GM12878 (cell line): ENCODE results near the gene SHPK. TPM values are rescaled to one million over a fixed set of nuclear protein-coding genes. Genes with fewer than 3 reads are reported as not detected.

Experiments used
- ATAC-seq: fragments of 200-7000 bp; cut with Tn5 transposase; 3 replicates; pipeline ENCODE4 v1.9.1; 2020; ENCODE audit warnings: mild to moderate bottlenecking, moderate library complexity
- BruUV-seq: library from RNA; stranded (reverse); fragments of 400-500 nt; replicated peaks from 2 replicates; lab custom pipeline; 2021; lab: Mats Ljungman, UMichigan
- CTCF ChIA-PET: fragments of 300-600 bp; sonication (Branson Sonifier 250); formaldehyde crosslinking; extraction: SDS; loops from one replicate; lab custom pipeline; 2021; ENCODE audit warnings: inconsistent platforms; lab: Yijun Ruan, JAX
- POLR2A ChIA-PET: fragments of 350-600 bp; formaldehyde crosslinking; extraction: SDS; loops from one replicate; lab custom pipeline; 2021; ENCODE audit warnings: inconsistent platforms; lab: Charles Lee
- RAD21 ChIA-PET: fragments of 300-600 bp; sonication (Branson Sonifier 250); formaldehyde crosslinking; loops from one replicate; lab custom pipeline; 2023; ENCODE audit warnings: antibody characterized with exemption; ENCODE audit not compliant: unreplicated experiment; lab: Charles Lee
- SMC1A ChIA-PET: fragments of 300-600 bp; sonication (Branson Sonifier 250); formaldehyde crosslinking; loops from one replicate; lab custom pipeline; 2023; ENCODE audit not compliant: unreplicated experiment, uncharacterized antibody; lab: Charles Lee
- DNase-seq: peaks from one replicate; pipeline ENCODE4 v3.0.0-alpha.2; 2011; ENCODE audit warnings: low read depth, low spot score
- FAIRE-seq: peaks from 3 replicates; lab custom pipeline; 2011; peaks lifted over from hg19 to GRCh38; lab: Jason Lieb, UNC
- H2AFZ ChIP-seq: 2 replicates; pipeline ENCODE4 v1.6.0; 2011; ENCODE audit warnings: low read depth, low read length, control low read depth; ENCODE audit not compliant: control insufficient read depth
- H3K27ac ChIP-seq: 2 replicates; pipeline ENCODE4 v1.5.1; 2011; ENCODE audit warnings: control low read depth; ENCODE audit not compliant: control insufficient read depth, insufficient read depth
- H3K27me3 ChIP-seq, 2 experiments: replicated peaks in 1 of 2; 2 replicates each; pipeline versions ENCODE4 v1.6.0 to v1.6.1; 2011; ENCODE audit warnings: low read length in 1 of 2; ENCODE audit not compliant: control insufficient read depth in 2 of 2, insufficient read depth in 2 of 2
- H3K36me3 ChIP-seq, 2 experiments: 2 replicates each; pipeline ENCODE4 v1.5.1; 2011; ENCODE audit warnings: low read length in 1 of 2; ENCODE audit not compliant: control insufficient read depth in 2 of 2, insufficient read depth in 2 of 2
- H3K4me1 ChIP-seq: 2 replicates; pipeline ENCODE4 v1.6.1; 2011; ENCODE audit warnings: mild to moderate bottlenecking, low read length, moderate library complexity, mixed read lengths; ENCODE audit not compliant: control insufficient read depth, insufficient read depth
- H3K4me2 ChIP-seq: 2 replicates; pipeline ENCODE4 v1.6.0; 2011; ENCODE audit warnings: control low read depth; ENCODE audit not compliant: control insufficient read depth, insufficient read depth
- H3K4me3 ChIP-seq: fragments of 200-600 bp; sonication (generic); 2 replicates; pipeline ENCODE4 v1.5.1; 2016
- H3K79me2 ChIP-seq: 2 replicates; pipeline ENCODE4 v1.6.0; 2011; ENCODE audit warnings: low read length; ENCODE audit not compliant: control insufficient read depth, insufficient read depth
- H3K9ac ChIP-seq: 2 replicates; pipeline ENCODE4 v1.8.0; 2011; ENCODE audit warnings: low read length, control low read depth, mixed read lengths; ENCODE audit not compliant: control insufficient read depth, insufficient read depth
- H3K9me3 ChIP-seq: replicated peaks from 3 replicates; pipeline ENCODE4 v1.5.1; 2011; ENCODE audit warnings: mild to moderate bottlenecking, low read length; ENCODE audit not compliant: control insufficient read depth, insufficient read depth
- H4K20me1 ChIP-seq: 2 replicates; pipeline ENCODE4 v1.6.0; 2011; ENCODE audit not compliant: control insufficient read depth, insufficient read depth
- HDAC6 ChIP-seq: fragments of 200-600 bp; sonication (generic); IDR thresholded peaks from one replicate; pipeline ENCODE4 v1.8.0; 2017; ENCODE audit warnings: antibody characterized with exemption; ENCODE audit not compliant: unreplicated experiment
- NR2C2 ChIP-seq: IDR thresholded peaks from 2 replicates; pipeline ENCODE4 v1.6.1; 2011; ENCODE audit warnings: borderline replicate concordance, low read depth; ENCODE audit not compliant: control insufficient read depth, insufficient read length
- RAD51 ChIP-seq: fragments of 450-650 bp; IDR thresholded peaks from 2 replicates; pipeline ENCODE4 v1.6.1; 2016; ENCODE audit warnings: moderate library complexity, mild to moderate bottlenecking, inconsistent platforms
- ZNF24 ChIP-seq: fragments of 450-650 bp; IDR thresholded peaks from 2 replicates; pipeline ENCODE4 v1.6.1; 2017; ENCODE audit warnings: antibody characterized with exemption, mild to moderate bottlenecking
- ZNF384 ChIP-seq: IDR thresholded peaks from 2 replicates; pipeline ENCODE4 v1.6.1; 2012; ENCODE audit warnings: low read depth, mild to moderate bottlenecking, low read length, improper control_type of control experiment, borderline replicate concordance
- ZZZ3 ChIP-seq: IDR thresholded peaks from 2 replicates; pipeline ENCODE4 v1.6.1; 2011; ENCODE audit warnings: low read depth; ENCODE audit not compliant: control insufficient read depth, insufficient read length
- WGBS: methylation state at CpG from one replicate; pipeline ENCODE4 v1.1.6; 2016; ENCODE audit warnings: low lambda C conversion rate; ENCODE audit not compliant: insufficient replicate concordance, insufficient coverage; ENCODE audit errors: missing lambda C conversion rate; 5-methylcytosine and 5-hydroxymethylcytosine counted together
- in situ Hi-C: fragments of 300-500 bp; cut with MboI; formaldehyde crosslinking; loops from 9 replicates; pipeline ENCODE4 v1.14.3; 2018; ENCODE audit warnings: mixed read lengths
- intact Hi-C: fragments of 100-400 bp; cut with micrococcal nuclease; formaldehyde crosslinking; loops from one replicate; pipeline ENCODE4 v1.14.2; 2022; ENCODE audit not compliant: unreplicated experiment
- polyA plus RNA-seq, 11 experiments: library from polyadenylated mRNA; depleted of rRNA in 4 of 11; unstranded in 6 of 11; stranded (reverse) in 5 of 11; fragments of >200 nt; fragmentation: Nextera tagmentation in 4 of 11; fragmentation: Illumina TruSeq in 1 of 11; extraction: Ambion mirVana in 4 of 11; extraction: Trizol in 1 of 11; gene quantifications; 1 replicate in 1 of 11; 2 replicates in 10 of 11; pipeline versions ENCODE4 v1.2.1 to v1.2.3, GENCODE V29; 2011 to 2016; ENCODE audit warnings: inconsistent platforms in 2 of 11, missing spikeins in 2 of 11, low read depth in 1 of 11
- total RNA-seq, 4 experiments: library from RNA; depleted of rRNA in 3 of 4; stranded (reverse); fragments of >200 nt in 3 of 4; fragmentation: Illumina TruSeq in 1 of 4; extraction: Trizol in 1 of 4; gene quantifications; 2 replicates each; pipeline versions ENCODE4 v1.2.1 to v1.2.3, GENCODE V29; 2013 to 2021
- TF ChIP-seq, protein P1 (sequence below): fragments of 150-350 bp; IDR thresholded peaks from 2 replicates; pipeline ENCODE4 v1.6.1; 2016; ENCODE audit warnings: low read depth, low read length

The SHPK gene
- total and polyA plus RNA-seq, 10 of the 15 experiments (the other 5 are each of a cell fraction or from before 2014, with no cell fraction given) = 1.7 to 16.6 (median 12.9) TPM

DNA sequence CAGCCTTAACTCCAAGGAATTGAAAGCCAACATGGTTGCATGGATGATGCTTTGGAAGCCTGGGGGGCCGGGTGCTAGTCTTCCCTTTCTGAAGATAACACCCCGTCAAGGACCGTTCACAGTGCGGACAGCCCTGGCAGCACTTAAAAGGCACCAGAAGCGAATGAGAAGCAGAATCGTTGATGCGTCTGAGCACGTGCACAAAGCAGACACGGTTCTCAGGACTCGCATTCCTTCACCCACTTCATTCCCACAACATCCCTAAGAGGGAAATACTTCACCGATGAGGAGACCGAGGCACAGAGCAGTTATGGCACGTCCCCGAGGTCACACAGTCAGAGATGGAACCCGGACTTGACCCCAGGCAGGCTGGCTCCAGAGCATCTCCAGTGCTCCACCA is 41.1 kb downstream of the SHPK start:
- no peak for ATAC-seq
- in situ Hi-C loops = no loop called here

More for the DNA sequence above, 41.1 kb downstream of the SHPK start:
- H4K20me1 ChIP-seq = no peaks in the 10 kb centered on the region
- no peak for TF ChIP-seq RAD51
- TF ChIP-seq ZNF24 = no peak
- no peak for TF ChIP-seq HDAC6
- TF ChIP-seq ZZZ3 = no peak
- TF ChIP-seq ZNF384 = no peak
- TF ChIP-seq, protein P1, sequence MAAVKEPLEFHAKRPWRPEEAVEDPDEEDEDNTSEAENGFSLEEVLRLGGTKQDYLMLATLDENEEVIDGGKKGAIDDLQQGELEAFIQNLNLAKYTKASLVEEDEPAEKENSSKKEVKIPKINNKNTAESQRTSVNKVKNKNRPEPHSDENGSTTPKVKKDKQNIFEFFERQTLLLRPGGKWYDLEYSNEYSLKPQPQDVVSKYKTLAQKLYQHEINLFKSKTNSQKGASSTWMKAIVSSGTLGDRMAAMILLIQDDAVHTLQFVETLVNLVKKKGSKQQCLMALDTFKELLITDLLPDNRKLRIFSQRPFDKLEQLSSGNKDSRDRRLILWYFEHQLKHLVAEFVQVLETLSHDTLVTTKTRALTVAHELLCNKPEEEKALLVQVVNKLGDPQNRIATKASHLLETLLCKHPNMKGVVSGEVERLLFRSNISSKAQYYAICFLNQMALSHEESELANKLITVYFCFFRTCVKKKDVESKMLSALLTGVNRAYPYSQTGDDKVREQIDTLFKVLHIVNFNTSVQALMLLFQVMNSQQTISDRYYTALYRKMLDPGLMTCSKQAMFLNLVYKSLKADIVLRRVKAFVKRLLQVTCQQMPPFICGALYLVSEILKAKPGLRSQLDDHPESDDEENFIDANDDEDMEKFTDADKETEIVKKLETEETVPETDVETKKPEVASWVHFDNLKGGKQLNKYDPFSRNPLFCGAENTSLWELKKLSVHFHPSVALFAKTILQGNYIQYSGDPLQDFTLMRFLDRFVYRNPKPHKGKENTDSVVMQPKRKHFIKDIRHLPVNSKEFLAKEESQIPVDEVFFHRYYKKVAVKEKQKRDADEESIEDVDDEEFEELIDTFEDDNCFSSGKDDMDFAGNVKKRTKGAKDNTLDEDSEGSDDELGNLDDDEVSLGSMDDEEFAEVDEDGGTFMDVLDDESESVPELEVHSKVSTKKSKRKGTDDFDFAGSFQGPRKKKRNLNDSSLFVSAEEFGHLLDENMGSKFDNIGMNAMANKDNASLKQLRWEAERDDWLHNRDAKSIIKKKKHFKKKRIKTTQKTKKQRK = no peak
- no peak for TF ChIP-seq NR2C2
- intact Hi-C loops = no loop called here
- no TSS peak for BruUV-seq
- no peaks in the 10 kb centered on the region for H3K79me2 ChIP-seq
- DNase-seq = no peak
- no peaks in the 10 kb centered on the region for H3K9me3 ChIP-seq
- 83% methylated on average over 15 of the region's 15 CpGs for WGBS
- ChIA-PET RAD21 (no interaction called here), CTCF (no interaction called here), POLR2A (no interaction called here), SMC1A (no interaction called here)
- no peaks in the 10 kb centered on the region for H3K4me1 ChIP-seq
- FAIRE-seq = no peak
- H3K4me2 ChIP-seq = no peak overlapping the region
- no peak overlapping the region for H3K27ac ChIP-seq
- H3K4me3 ChIP-seq = no peak overlapping the region
- H3K27me3 ChIP-seq = no peaks in the 10 kb centered on the region
- no peak overlapping the region for H3K9ac ChIP-seq
- H2AFZ ChIP-seq = no peak overlapping the region
- no peaks in the 10 kb centered on the region; a peak in 1 of 4 replicates for H3K36me3 ChIP-seq
